KOPT-K1 (cell line): ENCODE data around the gene DAB1.

Experiments used
- H3K27ac ChIP-seq: fragments of 200-600 bp; sonication (generic); 2 replicates; pipeline ENCODE4 v1.5.1; 2016; ENCODE audit warnings: antibody characterized with exemption, mild to moderate bottlenecking, low read depth, low read length; ENCODE audit not compliant: poor library complexity, severe bottlenecking
- H3K36me3 ChIP-seq: fragments of 200-600 bp; sonication (generic); 2 replicates; pipeline ENCODE4 v1.5.1; 2017; ENCODE audit warnings: antibody characterized with exemption, mild to moderate bottlenecking, low read length, moderate library complexity; ENCODE audit not compliant: insufficient read depth
- H3K9me3 ChIP-seq: fragments of 200-600 bp; sonication (generic); 2 replicates; pipeline ENCODE4 v1.5.1; 2017; ENCODE audit warnings: antibody characterized with exemption, low read length, mild to moderate bottlenecking; ENCODE audit not compliant: insufficient read depth, poor library complexity, severe bottlenecking

DAB1 gene

DNA sequence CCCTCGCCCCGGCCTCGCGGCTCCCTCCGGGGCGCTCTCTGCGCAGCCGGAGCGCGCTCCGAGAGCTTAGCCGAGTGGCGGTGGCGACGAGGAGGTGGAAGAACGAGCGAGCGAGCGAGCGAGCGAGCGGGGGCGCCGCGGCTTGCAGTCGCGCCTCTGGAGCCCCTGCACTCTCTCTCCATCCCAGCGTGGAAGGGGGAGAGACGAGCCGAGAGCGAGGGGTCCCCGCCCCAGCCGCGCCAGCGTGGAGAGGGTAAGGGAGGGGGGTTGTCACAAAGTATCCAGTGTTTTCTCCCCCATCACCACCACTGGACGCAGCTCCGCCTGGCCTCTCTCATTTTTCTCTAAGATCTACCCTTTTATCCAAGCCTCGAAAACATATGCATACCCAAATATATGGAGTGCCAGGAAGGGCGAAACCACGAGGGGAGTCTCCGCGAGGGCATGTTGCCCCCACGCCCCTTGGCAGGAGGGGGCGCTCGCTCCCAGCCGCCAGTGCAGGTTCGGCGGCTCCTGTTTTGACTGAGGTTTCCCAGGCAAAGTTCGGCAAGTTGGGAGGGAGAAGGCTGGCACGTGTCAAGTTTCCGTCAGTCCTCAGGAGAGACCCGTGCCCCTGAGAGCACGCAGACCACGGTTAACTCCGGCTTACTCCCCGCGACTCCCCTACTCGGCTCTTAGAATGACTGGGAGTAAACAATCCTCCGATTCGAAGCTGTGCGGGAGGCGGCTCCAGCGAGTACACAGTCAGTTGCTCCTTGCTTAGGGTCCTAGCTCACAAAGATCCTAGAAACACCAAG, 569 bp upstream of the DAB1 start:
- H3K27ac ChIP-seq: no peak overlapping the region
- no peaks in the 10 kb centered on the region for H3K36me3 ChIP-seq
- H3K9me3 ChIP-seq: peaks cover 30% of the 10 kb centered on the region

DNA sequence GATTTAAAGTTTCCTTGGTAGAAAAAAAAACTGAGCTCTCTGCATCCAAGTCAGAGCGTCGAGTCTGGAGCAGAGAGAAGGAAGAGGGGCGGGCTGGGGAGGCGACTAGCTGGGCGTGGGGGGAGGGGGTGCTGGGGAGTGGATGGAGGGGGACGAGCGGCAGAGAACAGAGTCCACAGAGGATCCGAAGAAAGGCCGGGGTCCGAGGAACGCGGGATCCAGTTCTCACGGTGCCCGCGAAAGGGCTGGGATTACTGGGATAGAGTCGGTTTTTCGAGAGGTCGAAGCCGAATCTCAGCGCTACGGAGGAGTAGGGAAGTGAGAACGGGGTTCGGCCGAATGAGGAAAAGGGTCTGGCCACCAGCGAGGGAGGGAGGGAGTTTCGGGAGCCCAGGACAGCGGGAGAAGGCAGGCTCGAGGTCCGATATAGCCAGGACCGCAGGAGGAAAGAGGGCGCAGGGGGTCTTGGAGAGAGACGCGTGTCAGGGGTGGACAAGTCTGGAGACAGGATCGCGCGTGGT, 665 bp downstream of the DAB1 start:
- Histone ChIP-seq H3K9me3 (peaks cover 30% of the 10 kb centered on the region), H3K27ac (no peak overlapping the region)

DNA sequence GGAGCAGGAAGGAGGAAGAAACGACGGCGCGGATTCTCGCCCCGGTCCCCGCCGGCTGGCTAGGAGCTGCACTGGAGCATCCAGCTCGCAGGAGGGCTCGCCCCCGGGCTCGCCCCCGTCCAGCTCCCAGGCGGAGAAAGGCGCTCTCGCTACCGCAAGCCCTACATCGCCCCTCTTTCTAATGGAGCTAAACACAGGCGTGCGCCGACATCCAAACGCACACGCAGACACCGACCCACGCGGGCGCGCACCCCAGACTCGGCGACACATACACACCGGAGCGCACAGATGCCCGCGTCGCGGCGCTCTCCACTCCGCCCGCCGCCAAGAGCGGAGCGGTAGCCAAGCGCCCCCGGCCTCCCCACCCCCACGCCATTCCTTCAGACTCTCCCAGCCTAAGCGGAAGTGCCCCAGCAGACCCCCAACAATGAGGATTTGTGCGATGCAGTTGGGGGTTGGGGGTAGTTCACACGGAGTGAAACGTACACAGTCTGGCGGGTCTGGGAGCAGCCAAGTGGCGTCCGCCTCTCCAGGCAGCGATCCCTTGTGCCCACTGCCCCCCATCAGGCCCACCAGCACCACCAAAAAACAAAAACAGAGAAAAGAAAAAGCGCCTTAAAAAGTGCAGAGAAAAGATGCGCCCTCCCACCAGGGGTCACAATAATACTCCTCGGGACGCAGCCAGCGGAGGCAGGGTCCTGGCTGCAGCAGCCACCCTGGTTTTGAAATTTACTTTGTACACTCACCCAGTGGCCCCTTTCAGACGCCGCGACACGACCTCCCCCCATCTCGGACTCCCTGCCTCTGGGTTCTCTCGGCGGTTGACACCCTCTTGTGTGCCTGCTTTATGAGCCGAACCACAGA, 1.4 kb downstream of the DAB1 start:
- Histone ChIP-seq H3K36me3 (no peaks in the 10 kb centered on the region), H3K9me3 (peaks cover 30% of the 10 kb centered on the region), H3K27ac (no peak overlapping the region)

More for the DNA sequence above, 665 bp downstream of the DAB1 start:
- H3K36me3 ChIP-seq: no peaks in the 10 kb centered on the region

- Histone ChIP-seq H3K27ac (no peak overlapping the region), H3K9me3 (peaks cover 30% of the 10 kb centered on the region)
Observed at GRCh38 chr1:57421806-57422205, 2.1 kb downstream of the DAB1 start.

DNA sequence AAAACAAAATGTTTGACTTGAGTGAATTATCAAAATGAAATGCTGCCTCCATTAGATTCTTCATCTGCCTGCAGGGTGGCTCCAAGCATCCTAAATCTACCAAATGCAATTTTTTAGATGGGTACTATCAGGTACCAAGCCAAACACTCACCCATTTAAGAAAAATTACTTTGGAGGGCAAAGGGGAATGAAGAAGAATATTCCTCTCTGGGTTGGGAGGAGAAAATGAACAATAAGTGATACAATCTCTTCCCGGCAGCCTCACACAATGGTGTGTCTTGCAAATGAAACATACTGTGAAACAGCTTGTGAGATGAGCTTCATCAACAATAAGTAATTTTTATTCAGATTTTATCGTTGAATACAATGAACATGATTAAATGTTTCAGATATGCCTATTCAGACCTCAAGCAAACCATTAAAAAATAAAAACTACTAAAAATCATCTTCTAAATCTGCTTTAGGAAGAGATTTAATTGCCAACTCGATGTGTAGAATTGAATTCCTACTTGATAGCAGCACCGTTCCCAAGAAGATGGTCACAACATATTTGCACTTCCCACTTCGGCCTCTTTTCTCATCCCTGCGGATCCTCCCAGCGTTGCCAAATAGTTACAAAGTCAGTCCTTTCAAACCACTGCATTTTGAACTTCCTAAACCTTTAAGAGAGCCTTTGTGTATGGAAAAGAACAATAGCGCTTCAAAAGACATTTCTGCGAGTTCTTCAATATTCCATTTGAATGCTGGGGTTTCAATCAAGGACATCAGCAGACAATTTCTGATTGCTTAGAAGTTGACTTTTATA, 2.7 kb downstream of the DAB1 start:
- Histone ChIP-seq H3K27ac (no peak overlapping the region), H3K36me3 (no peaks in the 10 kb centered on the region), H3K9me3 (peaks cover 30% of the 10 kb centered on the region)

More at GRCh38 chr1:57421806-57422205, 2.1 kb downstream of the DAB1 start:
- H3K36me3 ChIP-seq: no peaks in the 10 kb centered on the region

- no peak overlapping the region for H3K27ac ChIP-seq
- no peaks in the 10 kb centered on the region for H3K36me3 ChIP-seq
- H3K9me3 ChIP-seq: peaks cover 19% of the 10 kb centered on the region
Observed at GRCh38 chr1:57418971-57419370, 4.9 kb downstream of the DAB1 start.

- Histone ChIP-seq H3K36me3 (no peaks in the 10 kb centered on the region), H3K27ac (no peak overlapping the region), H3K9me3 (no peaks in the 10 kb centered on the region)
Observed at GRCh38 chr1:57411262-57411661, 12.6 kb downstream of the DAB1 start.

GRCh38 chr1:57410508-57410907, 13.4 kb downstream of the DAB1 start:
- no peaks in the 10 kb centered on the region for H3K9me3 ChIP-seq
- no peak overlapping the region for H3K27ac ChIP-seq
- no peaks in the 10 kb centered on the region for H3K36me3 ChIP-seq

DNA sequence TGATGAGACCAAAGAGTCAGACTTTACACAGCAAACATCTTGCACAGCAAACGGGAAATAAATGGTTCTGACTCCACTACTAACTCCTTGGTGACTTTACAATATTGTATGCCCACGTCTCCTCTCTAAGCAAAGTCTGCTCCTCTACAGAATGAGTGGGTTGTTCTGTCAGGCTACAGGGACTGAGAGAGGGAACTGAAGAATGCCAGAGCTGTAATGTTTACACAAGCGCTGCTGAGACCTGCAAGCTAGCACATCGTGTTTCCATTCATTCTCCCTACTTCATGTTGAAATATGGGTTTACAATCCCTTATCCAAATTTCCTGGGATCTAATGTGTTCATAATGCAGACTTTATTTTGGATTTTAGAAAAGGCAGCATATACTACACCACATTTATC, 15.9 kb downstream of the DAB1 start:
- H3K36me3 ChIP-seq: no peaks in the 10 kb centered on the region
- H3K27ac ChIP-seq: no peak overlapping the region
- H3K9me3 ChIP-seq: no peaks in the 10 kb centered on the region

DNA sequence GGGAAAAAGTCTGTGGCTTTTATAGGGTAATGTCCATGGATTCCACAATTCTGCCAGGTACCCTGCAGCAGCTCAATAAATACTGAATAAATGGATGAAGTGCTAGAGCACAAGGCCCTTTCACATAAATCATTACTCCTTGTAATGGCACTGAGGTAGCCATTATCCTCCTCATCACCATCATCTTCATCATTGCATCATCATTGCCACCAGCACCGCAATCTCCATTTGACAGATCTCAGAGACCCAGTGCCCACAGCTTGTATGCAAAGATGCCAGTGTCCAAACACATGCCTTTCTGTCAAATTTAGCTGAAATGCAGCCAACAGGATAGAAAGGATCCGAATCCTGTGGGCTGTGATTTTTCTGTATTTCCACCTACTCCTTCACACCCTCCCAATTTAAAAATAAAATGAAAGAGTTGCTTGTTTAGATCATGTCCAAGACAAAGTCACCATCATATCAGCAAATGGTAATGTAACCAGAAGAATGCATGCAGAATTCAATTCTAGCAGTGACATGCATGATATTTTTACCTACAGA, 17.4 kb downstream of the DAB1 start:
- Histone ChIP-seq H3K36me3 (no peaks in the 10 kb centered on the region), H3K9me3 (no peaks in the 10 kb centered on the region), H3K27ac (no peak overlapping the region)

GRCh38 chr1:57404884-57405283, 19.0 kb downstream of the DAB1 start:
- Histone ChIP-seq H3K9me3 (no peaks in the 10 kb centered on the region), H3K27ac (no peak overlapping the region)

GRCh38 chr1:57403201-57403600, 20.7 kb downstream of the DAB1 start:
- no peaks in the 10 kb centered on the region for H3K9me3 ChIP-seq
- no peak overlapping the region for H3K27ac ChIP-seq
- H3K36me3 ChIP-seq: no peaks in the 10 kb centered on the region

More at GRCh38 chr1:57404884-57405283, 19.0 kb downstream of the DAB1 start:
- no peaks in the 10 kb centered on the region for H3K36me3 ChIP-seq

DNA sequence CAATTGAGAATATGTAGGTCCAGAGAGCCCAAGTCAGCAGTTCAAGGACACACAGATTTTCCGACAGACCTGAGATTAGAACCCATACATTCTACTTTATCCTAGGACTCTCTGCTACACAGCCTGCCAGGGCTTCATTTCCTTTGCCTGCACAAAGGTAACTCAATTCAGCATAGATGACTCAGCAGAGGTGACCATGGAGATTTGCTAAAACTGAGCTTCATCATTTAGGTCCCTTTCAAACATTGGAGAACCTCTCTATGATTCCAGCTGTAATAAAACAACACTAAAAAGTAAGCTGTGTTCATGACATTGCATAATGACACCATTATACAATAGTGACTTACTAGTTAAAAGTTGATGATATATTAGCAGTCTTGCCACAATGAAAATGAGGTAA, 22.2 kb downstream of the DAB1 start:
- Histone ChIP-seq H3K27ac (no peak overlapping the region), H3K9me3 (no peaks in the 10 kb centered on the region), H3K36me3 (no peaks in the 10 kb centered on the region)

DNA sequence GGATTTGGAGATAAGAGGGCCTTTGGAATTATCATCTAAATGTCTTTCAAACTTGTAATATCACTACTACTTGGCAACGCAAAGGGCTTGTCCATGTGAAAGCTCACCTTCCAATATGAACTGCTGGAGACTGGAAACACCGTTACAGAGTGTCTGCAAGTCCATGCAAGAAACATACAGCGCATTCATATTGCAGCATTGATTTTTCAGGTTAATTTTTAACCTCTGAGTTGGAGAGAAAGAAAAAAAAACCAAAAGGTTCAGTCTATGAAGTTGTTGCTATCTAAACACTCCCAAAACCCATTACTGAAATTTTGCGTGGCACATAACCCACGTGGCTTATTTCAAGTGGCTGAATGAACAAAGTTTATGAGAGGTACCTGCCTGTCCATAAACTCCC, 23.8 kb downstream of the DAB1 start:
- H3K36me3 ChIP-seq: no peaks in the 10 kb centered on the region
- no peak overlapping the region for H3K27ac ChIP-seq
- no peaks in the 10 kb centered on the region for H3K9me3 ChIP-seq
